ENCODE results near the gene SMIM45.

The SMIM45 gene

GRCh38 chr22:41925783-41926460, 26.0 kb upstream of the SMIM45 start:
- H3K4me3 ChIP-seq (ENCODE audit: low read depth, poor library complexity, severe bottlenecking), result no peak overlapping the region
- 8 to 11% methylated on average over 16 to 28 of the region's 48 CpGs for WGBS, 2 donors
- intact Hi-C loops (cut with DNase I; ENCODE audit: low total_unique reads), result no loop called here
- DNase-seq (ENCODE audit: low spot score in 2 of 2), result peak in 1 of 2 donors; percentile 91
- no peak for TF ChIP-seq POLR2A (IDR thresholded peaks at IDR 0.05)
- TF ChIP-seq CTCF (IDR thresholded peaks at IDR 0.05), result no peak

GRCh38 chr22:41927813-41928212, 24.1 kb upstream of the SMIM45 start:
- intact Hi-C loops (cut with DNase I; ENCODE audit: low total_unique reads), result no loop called here
- H3K4me3 ChIP-seq (ENCODE audit: low read depth, poor library complexity, severe bottlenecking), result no peak overlapping the region
- 84 to 89% methylated on average over 6 of the region's 6 CpGs for WGBS, 2 donors
- no peak for DNase-seq (ENCODE audit: low spot score in 2 of 2)
- TF ChIP-seq POLR2A (IDR thresholded peaks at IDR 0.05) (no peak), CTCF (IDR thresholded peaks at IDR 0.05) (no peak)

GRCh38 chr22:41928593-41929417, 23.1 kb upstream of the SMIM45 start:
- TF ChIP-seq CTCF (IDR thresholded peaks at IDR 0.05), result no peak
- no peak for TF ChIP-seq POLR2A (IDR thresholded peaks at IDR 0.05)
- no peak for DNase-seq (ENCODE audit: low spot score in 2 of 2)
- intact Hi-C loops (cut with DNase I; ENCODE audit: low total_unique reads), result no loop called here
- H3K4me3 ChIP-seq (ENCODE audit: low read depth, poor library complexity, severe bottlenecking), result no peak overlapping the region
- WGBS, 2 donors, result 64 to 83% methylated on average over 11 to 14 of the region's 14 CpGs

GRCh38 chr22:41929418-41929810, 22.5 kb upstream of the SMIM45 start:
- no peak for TF ChIP-seq CTCF (IDR thresholded peaks at IDR 0.05)
- no peak for TF ChIP-seq POLR2A (IDR thresholded peaks at IDR 0.05)
- WGBS, 2 donors, result 71 to 86% methylated on average over 8 of the region's 8 CpGs
- no peak overlapping the region for H3K4me3 ChIP-seq (ENCODE audit: low read depth, poor library complexity, severe bottlenecking)
- DNase-seq (ENCODE audit: low spot score in 2 of 2), result no peak
- intact Hi-C loops (cut with DNase I; ENCODE audit: low total_unique reads), result no loop called here

- no peak for DNase-seq (ENCODE audit: low spot score in 2 of 2)
- TF ChIP-seq POLR2A (IDR thresholded peaks at IDR 0.05) (no peak), CTCF (IDR thresholded peaks at IDR 0.05) (no peak)
- no peak overlapping the region for H3K4me3 ChIP-seq (ENCODE audit: low read depth, poor library complexity, severe bottlenecking)
- intact Hi-C loops (cut with DNase I; ENCODE audit: low total_unique reads), result no loop called here
- 78 to 86% methylated on average over 10 of the region's 10 CpGs for WGBS, 2 donors
Observed at GRCh38 chr22:41931701-41932269, 20.2 kb upstream of the SMIM45 start.
